RWPE1 (cell line): ENCODE measurements around the gene EGFL7.

Source experiments
- CTCF ChIA-PET: fragments of 350-600 bp; sonication (Branson Sonifier 250); formaldehyde crosslinking; extraction: SDS; loops from one replicate; lab custom pipeline; 2021; lab: Yijun Ruan, JAX
- POLR2A ChIA-PET: fragments of 400-600 bp; formaldehyde crosslinking; extraction: SDS; loops from one replicate; lab custom pipeline; 2020; ENCODE audit warnings: antibody characterized with exemption; ENCODE audit not compliant: low non-redundant PET; lab: Yijun Ruan, JAX
- DNase-seq: peaks from one replicate; pipeline ENCODE4 v3.0.0; 2012; ENCODE audit warnings: low spot score
- H3K27ac ChIP-seq: fragments of 450-650 bp; 2 replicates; pipeline ENCODE4 v1.5.1; 2017
- TF ChIP-seq, protein P1 (sequence below): fragments of 450-650 bp; conservative IDR thresholded peaks from 2 replicates; pipeline ENCODE4 v1.5.1; 2017; ENCODE audit warnings: low read depth, mild to moderate bottlenecking

The EGFL7 gene

DNA sequence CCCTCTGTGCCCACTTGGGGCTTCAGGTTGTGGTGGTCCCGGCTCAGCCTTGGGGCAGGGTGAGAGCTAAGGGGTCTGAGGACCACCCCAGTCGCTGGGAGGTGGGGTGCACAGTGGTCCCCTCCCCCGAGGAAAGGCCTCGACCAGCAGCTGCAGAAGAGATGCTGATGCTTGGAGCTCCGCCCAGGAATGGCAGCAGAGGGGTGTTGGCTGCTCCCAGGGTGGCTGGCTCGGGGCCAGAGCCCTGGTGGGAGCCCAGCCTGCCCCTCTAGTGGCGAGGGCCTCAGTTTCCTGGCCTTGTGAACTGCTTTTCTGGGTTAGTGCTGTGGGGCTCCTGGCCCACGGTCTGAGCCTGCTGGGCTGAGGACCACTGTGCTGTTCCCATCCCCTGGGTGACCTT, 50.8 kb downstream of the EGFL7 start:
- ChIA-PET CTCF (interaction anchor here (0.6 to 1.9 kb wide), 10 partner anchors 8 to 101 kb away, joined by 3 to 6 read pairs (median 3); no protein-coding TSS in a partner anchor), POLR2A (interaction anchor here (0.7 to 1.0 kb wide), 3 partner anchors 10 to 14 kb away, joined by 3 to 8 read pairs (median 5); no protein-coding TSS in a partner anchor)
- peak overlapping the region; percentile 0; the same call in 1 of the 2 replicates for H3K27ac ChIP-seq
- TF ChIP-seq, protein P1, sequence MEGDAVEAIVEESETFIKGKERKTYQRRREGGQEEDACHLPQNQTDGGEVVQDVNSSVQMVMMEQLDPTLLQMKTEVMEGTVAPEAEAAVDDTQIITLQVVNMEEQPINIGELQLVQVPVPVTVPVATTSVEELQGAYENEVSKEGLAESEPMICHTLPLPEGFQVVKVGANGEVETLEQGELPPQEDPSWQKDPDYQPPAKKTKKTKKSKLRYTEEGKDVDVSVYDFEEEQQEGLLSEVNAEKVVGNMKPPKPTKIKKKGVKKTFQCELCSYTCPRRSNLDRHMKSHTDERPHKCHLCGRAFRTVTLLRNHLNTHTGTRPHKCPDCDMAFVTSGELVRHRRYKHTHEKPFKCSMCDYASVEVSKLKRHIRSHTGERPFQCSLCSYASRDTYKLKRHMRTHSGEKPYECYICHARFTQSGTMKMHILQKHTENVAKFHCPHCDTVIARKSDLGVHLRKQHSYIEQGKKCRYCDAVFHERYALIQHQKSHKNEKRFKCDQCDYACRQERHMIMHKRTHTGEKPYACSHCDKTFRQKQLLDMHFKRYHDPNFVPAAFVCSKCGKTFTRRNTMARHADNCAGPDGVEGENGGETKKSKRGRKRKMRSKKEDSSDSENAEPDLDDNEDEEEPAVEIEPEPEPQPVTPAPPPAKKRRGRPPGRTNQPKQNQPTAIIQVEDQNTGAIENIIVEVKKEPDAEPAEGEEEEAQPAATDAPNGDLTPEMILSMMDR, result no peak
- DNase-seq, result no peak

DNA sequence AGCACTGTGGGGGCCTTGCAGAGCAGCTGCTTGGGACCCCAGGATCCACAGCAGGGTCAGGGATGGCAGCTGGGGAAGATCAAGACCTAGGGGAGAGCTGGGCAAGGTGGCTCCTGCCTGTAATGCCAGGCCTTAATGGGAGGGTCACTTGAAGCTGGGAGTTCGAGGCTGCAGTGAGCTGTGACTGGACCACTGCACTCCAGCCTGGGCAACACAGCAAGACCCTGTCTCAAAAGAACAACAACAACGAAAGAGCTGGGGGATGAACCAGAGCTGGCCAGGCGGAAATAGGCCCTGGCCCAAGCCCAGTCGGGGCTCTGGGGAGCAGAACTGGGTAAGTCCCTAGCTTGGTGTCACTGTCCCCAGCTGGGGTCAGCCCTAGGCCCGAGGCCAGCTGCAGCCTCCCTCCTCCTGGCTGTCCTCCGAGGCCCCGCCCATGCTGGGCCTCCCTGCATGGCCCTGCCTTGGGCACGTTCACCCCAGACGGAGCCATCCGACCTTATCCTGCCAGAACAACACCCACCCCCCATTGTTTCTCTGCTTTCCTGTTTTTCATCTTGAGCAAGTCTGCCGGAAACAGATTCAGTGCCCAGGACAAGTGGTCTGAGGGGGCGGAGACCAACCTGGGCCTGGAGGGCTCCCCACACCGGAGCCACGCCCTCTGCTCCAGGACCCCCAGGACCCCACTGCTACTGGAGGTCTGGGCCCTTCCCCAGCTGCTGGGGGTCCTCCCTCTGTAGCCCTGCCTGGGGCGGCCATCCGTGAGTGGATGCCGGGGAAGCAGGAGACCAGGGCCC, 51.6 kb downstream of the EGFL7 start:
- TF ChIP-seq, protein P1, result no peak
- POLR2A ChIA-PET, result interaction anchor here (0.7 kb wide), 2 partner anchors 9 to 13 kb away, joined by 3 to 8 read pairs; no protein-coding TSS in a partner anchor
- DNase-seq, result no peak
- no peak overlapping the region; the same call in 1 of the 2 replicates for H3K27ac ChIP-seq
- CTCF ChIA-PET, result interaction anchor here (0.6 to 1.9 kb wide), 9 partner anchors 8 to 950 kb away, joined by 3 to 6 read pairs (median 3); no protein-coding TSS in a partner anchor

DNA sequence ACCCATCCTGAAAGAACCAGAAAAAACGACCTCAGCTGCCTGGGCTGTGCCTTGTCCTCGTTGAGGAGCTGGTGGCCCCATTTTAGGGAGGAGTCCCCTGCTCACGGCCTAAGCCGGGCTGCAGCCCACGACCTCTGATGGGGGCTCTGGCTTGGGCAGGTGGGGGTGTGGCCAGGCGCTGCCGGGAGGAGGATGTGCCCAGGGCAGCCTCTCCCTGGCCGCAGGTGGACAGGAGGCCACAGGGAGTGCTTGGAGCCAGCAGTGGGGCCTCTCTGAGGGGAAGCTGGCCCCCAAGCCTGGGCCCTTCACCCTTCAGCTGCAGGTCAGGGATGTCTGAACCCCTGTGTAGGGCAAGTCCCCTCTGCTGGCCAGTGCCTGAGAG, 52.2 kb downstream of the EGFL7 start:
- ChIA-PET CTCF (interaction anchor here (0.6 to 1.9 kb wide), 4 partner anchors 10 to 951 kb away, joined by 3 to 6 read pairs (median 3); no protein-coding TSS in a partner anchor), POLR2A (no interaction called here)
- TF ChIP-seq, protein P1, result no peak
- no peak overlapping the region for H3K27ac ChIP-seq
- DNase-seq, result no peak

DNA sequence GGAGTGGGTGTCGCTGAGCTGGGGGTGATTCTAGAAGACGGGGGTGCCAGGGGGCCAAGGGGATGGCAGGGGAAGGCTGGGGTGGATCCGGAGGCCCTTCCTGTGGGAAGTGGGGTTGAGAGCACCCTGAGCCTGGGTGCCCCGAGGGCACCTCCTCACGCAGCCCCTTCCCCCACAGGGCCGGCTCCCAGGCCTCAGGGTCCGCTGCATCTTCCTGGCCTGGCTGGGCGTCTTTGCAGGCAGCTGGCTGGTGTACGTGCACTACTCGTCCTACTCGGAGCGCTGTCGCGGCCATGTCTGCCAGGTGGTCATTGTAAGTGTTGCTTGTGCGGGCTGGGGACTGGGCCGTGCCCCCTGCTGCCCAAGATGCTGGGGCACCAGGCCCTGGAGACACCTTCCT, 54.7 kb downstream of the EGFL7 start:
- no peak overlapping the region for H3K27ac ChIP-seq
- DNase-seq, result no peak
- ChIA-PET CTCF (interaction anchor here (1.2 kb wide), 1 partner anchor 52 kb away, joined by 4 read pairs; no protein-coding TSS in a partner anchor), POLR2A (no interaction called here)
- TF ChIP-seq, protein P1, result no peak

DNA sequence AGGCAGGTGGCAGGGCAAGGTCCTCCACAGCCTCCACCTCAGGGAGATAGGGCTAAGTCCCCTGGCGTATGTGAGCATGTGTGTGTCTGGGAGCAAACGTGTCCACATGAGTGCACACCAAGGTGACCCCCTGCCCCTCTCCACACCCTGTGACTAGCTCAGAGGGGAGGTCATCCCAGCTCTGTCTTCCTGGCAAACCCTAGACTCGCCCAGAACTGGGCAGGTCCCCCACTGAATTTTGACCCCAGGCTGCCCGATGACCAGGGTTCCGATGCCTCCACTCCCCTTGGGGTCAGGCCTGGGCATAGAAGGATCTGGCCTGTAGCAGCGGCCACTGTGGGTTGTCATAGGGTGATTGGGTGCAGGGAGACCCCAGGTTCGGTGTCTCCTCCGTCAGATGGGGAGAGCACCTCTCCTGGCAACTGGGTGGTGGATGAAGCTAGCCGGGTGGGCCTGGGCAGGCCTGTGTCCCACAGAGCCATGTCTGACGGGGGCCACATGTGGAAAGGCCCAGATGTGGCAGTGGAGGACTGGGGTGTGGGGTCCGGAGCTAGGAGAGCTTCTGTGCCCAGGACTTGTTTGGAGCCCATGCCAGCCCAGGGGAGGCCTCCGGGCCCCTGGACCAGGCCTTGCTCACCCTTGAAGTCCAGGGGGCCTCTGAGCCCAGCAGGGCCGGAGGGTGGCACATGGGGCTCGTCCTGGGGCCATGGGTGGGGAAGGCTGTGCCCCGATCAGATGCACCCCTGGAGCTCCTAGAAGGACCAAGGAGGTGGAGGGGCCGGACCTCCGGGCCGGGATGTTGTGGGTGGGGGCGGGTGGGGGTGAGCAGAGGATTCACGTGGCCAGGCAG, 55.9 kb downstream of the EGFL7 start:
- ChIA-PET CTCF (interaction anchor here (0.6 to 1.2 kb wide), 3 partner anchors 53 to 364 kb away, joined by 4 read pairs; no protein-coding TSS in a partner anchor), POLR2A (no interaction called here)
- H3K27ac ChIP-seq, result no peak overlapping the region
- TF ChIP-seq, protein P1, result no peak
- no peak for DNase-seq
